Measurements from ENCODE around the gene PNLIP. TPM values are rescaled to one million over a fixed set of nuclear protein-coding genes. Genes with fewer than 3 reads are reported as not detected.

The PNLIP gene
- total RNA-seq, 1 donor from 2014 or later = not detected

DNA sequence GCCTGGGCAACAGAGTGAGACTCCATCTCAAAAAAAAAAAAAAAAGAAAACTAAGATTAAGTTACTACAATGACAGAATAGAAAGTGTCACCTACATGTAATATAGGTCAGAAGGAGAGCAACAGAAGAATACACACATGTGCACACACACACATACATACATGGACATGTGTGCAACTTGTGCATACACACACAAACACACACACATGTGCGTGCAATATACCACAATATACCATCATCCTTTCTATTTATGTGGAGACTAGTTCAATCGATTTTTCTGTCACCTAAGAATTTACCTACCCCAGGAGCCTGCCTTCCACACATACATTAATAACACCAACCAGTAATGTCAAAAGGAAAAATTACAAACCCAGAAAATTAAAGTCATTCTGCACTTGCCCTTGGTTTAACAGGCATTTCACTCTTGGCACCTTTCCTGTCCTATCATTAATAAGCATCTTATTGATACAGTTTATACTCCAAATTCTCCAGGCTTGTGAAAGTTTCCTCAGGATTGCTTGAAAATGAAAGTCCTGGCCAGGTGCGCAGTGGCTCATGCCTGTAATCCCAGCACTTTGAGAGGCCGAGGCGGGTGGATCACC, 47.5 kb downstream of the PNLIP start:
- intact Hi-C loops (cut with DNase I) = no loop called here
- no peak for DNase-seq (ENCODE audit: low spot score in 2 of 2)
- Histone ChIP-seq H3K36me3 (no peaks in the 10 kb centered on the region), H3K4me3 (no peak overlapping the region), H3K9me3 (no peaks in the 10 kb centered on the region), H3K27me3 (no peaks in the 10 kb centered on the region), H3K4me1 (no peaks in the 10 kb centered on the region), H3K27ac (no peak overlapping the region)
- TF ChIP-seq, protein P1, sequence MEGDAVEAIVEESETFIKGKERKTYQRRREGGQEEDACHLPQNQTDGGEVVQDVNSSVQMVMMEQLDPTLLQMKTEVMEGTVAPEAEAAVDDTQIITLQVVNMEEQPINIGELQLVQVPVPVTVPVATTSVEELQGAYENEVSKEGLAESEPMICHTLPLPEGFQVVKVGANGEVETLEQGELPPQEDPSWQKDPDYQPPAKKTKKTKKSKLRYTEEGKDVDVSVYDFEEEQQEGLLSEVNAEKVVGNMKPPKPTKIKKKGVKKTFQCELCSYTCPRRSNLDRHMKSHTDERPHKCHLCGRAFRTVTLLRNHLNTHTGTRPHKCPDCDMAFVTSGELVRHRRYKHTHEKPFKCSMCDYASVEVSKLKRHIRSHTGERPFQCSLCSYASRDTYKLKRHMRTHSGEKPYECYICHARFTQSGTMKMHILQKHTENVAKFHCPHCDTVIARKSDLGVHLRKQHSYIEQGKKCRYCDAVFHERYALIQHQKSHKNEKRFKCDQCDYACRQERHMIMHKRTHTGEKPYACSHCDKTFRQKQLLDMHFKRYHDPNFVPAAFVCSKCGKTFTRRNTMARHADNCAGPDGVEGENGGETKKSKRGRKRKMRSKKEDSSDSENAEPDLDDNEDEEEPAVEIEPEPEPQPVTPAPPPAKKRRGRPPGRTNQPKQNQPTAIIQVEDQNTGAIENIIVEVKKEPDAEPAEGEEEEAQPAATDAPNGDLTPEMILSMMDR (IDR thresholded peaks at IDR 0.05) = no peak

DNA sequence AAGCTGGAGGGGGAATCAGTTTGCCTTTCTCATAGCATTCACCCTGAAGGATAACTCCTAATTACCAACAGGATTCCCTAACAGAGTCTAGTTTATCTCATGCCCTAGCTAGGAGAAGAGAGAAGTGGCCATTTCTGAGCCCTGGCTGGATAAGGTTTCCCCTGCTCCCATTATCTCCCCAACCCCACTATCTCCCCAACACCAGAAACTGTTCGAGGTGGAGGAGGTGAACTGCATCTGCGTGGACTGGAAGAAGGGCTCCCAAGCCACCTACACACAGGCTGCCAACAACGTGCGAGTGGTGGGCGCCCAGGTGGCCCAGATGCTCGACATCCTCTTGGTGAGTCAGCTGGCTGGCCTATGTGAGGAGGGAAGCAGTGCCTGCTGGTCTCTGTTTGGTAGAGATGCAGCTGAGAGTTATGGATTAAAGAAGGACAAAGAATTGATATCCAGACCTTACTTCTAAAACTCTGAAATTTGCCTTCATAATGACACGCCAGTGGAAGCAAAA, 48.8 kb downstream of the PNLIP start:
- H3K36me3 ChIP-seq = no peaks in the 10 kb centered on the region
- no peaks in the 10 kb centered on the region for H3K9me3 ChIP-seq
- DNase-seq (ENCODE audit: low spot score in 2 of 2) = no peak
- H3K27me3 ChIP-seq = no peaks in the 10 kb centered on the region
- intact Hi-C loops (cut with DNase I) = no loop called here
- no peak overlapping the region for H3K27ac ChIP-seq
- no peaks in the 10 kb centered on the region for H3K4me1 ChIP-seq
- no peak overlapping the region for H3K4me3 ChIP-seq
- TF ChIP-seq, protein P1 (IDR thresholded peaks at IDR 0.05) = no peak

DNA sequence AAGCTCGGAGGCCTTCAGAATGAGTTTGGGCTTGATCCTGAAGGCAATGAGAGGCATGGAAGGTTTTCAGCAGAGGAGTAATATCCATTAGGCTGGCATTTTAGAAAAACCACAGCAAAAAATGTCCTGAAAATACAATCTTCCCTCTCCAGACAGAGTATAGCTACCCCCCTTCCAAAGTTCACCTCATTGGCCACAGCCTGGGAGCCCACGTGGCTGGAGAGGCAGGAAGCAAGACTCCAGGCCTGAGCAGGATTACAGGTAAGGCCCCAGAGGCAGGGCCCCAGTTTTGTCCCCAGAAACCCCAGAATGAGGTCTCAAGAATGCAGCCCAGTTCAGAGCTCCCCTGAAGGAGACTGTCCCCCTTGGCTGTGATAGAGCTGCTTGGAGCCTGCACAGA, 50.3 kb downstream of the PNLIP start:
- no peaks in the 10 kb centered on the region for H3K36me3 ChIP-seq
- H3K27ac ChIP-seq = no peak overlapping the region
- no peaks in the 10 kb centered on the region for H3K4me1 ChIP-seq
- H3K4me3 ChIP-seq = no peak overlapping the region
- DNase-seq (ENCODE audit: low spot score in 2 of 2) = no peak
- no peaks in the 10 kb centered on the region for H3K9me3 ChIP-seq
- TF ChIP-seq, protein P1 (IDR thresholded peaks at IDR 0.05) = no peak
- H3K27me3 ChIP-seq = no peaks in the 10 kb centered on the region
- intact Hi-C loops (cut with DNase I) = no loop called here

DNA sequence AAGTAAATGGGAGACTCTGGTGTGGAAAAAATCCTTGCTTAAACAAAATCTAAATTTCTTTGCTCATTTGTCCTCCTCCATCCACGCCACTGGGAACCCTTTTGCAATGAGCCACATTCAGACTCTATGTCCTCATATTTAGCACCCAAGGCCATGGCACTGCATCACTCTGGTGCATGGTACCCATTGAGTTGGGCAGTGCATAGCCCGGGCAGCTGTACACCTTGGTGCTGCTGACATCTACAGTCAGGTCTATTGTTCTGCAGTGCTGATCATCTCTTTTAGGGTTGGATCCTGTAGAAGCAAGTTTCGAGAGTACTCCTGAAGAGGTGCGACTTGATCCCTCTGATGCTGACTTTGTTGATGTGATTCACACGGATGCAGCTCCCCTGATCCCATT, 51.8 kb downstream of the PNLIP start:
- no peaks in the 10 kb centered on the region for H3K4me1 ChIP-seq

DNA sequence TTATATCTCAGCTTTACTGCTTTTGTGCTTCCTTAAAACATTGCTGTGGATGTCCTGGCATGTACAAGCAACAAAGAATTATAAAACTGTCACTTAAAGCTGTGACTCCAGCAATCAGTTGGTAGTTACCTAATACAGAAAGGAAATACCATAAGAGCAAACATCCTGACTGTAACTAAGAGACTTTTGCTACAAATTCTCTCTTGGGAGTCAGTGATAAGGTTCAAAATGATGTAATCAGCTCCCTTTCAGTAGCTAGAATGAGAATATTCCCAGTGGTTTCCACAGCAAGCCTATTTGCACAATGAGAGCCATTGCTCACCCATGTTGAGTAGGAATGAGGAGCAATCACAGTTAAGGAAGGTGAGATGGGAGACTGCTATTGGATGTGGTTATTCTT, 52.6 kb downstream of the PNLIP start:
- no peak for DNase-seq (ENCODE audit: low spot score in 2 of 2)
- no peaks in the 10 kb centered on the region for H3K36me3 ChIP-seq
- intact Hi-C loops (cut with DNase I) = no loop called here
- H3K27me3 ChIP-seq = no peaks in the 10 kb centered on the region
- H3K4me1 ChIP-seq = no peaks in the 10 kb centered on the region
- H3K4me3 ChIP-seq = no peak overlapping the region
- TF ChIP-seq, protein P1 (IDR thresholded peaks at IDR 0.05) = no peak
- H3K9me3 ChIP-seq = no peaks in the 10 kb centered on the region
- no peak overlapping the region for H3K27ac ChIP-seq

More for the DNA sequence above, 51.8 kb downstream of the PNLIP start:
- intact Hi-C loops (cut with DNase I) = no loop called here
- Histone ChIP-seq H3K4me3 (no peak overlapping the region), H3K36me3 (no peaks in the 10 kb centered on the region), H3K9me3 (no peaks in the 10 kb centered on the region), H3K27ac (no peak overlapping the region), H3K27me3 (no peaks in the 10 kb centered on the region)
- no peak for DNase-seq (ENCODE audit: low spot score in 2 of 2)
- TF ChIP-seq, protein P1 (IDR thresholded peaks at IDR 0.05) = no peak

DNA sequence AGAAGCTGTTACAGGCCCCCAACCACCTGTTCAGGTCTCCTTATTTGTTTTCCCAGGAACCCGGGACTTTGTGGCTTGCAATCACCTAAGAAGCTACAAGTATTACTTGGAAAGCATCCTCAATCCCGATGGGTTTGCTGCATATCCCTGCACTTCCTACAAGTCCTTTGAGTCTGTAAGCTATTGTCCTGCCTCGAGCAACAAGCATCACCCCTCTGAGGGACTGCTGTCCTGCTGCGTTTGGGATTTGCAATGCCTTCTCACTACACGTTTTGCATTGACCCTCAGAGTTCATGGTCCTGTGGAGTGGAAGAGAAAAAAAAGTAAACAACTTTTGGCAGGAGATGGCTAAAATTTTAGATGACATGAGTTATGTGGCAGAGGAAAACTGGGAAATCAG, 54.3 kb downstream of the PNLIP start:
- intact Hi-C loops (cut with DNase I) = no loop called here
- no peak for DNase-seq (ENCODE audit: low spot score in 2 of 2)
- Histone ChIP-seq H3K4me3 (no peak overlapping the region), H3K36me3 (no peaks in the 10 kb centered on the region), H3K9me3 (no peaks in the 10 kb centered on the region), H3K27ac (no peak overlapping the region), H3K4me1 (no peaks in the 10 kb centered on the region), H3K27me3 (no peaks in the 10 kb centered on the region)
- TF ChIP-seq, protein P1 (IDR thresholded peaks at IDR 0.05) = no peak

Measured in ascending aorta (tissue), 2 donors.